ENCODE data around the gene TTLL9.
"Not testable (repeated sequence)": the region's sequence is repeated elsewhere in the genome, so short reads cannot be mapped to it uniquely, and the experiment has no call there.

TTLL9 gene

DNA sequence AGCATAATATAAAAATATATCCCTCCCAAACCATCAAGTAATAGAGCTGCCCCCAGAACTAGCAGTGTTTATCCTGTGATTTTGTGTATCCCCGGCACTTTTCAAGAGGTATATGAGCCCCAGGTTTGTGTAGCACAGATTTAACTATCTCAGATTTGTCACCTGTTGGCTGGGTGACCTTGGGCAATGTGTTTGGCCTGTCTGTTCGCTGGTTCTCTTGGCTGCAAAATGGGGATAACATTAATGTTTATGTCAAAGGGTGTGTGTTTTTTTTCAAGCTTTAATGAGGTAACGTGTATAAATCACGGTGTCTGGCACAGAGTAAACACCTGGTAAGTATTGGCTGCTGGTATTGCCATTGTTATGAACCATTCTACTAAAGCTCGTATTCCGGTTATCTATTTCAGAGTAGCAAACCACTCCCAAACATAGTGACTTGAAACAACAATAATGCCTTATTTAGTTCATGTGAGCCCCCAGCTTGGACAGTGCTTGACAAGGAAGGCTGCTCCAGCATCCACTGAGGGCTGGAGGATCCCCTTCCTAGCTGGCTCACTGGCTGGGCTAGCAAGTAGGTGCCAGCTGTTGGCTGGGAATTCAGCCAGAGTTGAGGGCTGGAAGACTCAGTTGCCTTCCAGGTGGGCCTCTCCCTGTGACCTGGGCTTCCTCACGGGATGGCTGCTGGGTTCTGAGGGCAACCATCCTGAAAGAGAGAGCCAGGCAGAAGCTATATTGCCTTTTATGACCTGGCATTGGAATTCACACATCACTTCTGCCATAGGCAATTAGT lies 45.3 kb downstream of the TTLL9 start:
- Histone ChIP-seq H3K9ac (ENCODE audit: low read depth, low read length) (no peak overlapping the region), H3K9me3 (ENCODE audit: insufficient read depth, low read depth, low read length) (no peaks in the 10 kb centered on the region), H3K27ac (ENCODE audit: low read depth, low read length) (no peak overlapping the region), H3K4me1 (ENCODE audit: insufficient read depth, low read length) (peaks cover 29% of the 10 kb centered on the region), H3K4me3 (ENCODE audit: low read length) (no peak overlapping the region), H3K27me3 (ENCODE audit: insufficient read depth, low read length) (no peaks in the 10 kb centered on the region), H3K36me3 (ENCODE audit: insufficient read depth, low read length) (no peaks in the 10 kb centered on the region)
- WGBS, result 94% methylated on average over 7 of the region's 7 CpGs

DNA sequence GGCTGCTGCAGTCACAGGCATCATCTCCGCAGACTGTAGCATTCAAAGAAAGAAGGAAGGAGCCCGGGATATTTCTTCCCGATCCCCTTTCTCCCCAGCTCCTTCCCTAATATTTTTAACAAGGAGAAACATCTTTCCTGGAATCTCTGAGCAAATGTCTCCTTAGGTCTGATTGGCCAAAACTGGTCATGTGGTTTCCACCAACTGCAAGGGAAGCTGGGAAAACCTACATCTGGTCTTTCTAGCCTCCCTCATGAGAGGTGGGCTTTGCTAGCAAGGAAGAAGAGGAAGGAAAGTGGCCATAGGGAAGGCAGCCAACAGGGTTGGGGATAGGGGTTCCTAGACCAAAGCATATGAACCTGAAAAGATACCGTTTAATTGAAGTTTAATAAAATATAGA lies 46.3 kb downstream of the TTLL9 start:
- Histone ChIP-seq H3K9me3 (ENCODE audit: insufficient read depth, low read depth, low read length) (no peaks in the 10 kb centered on the region), H3K27me3 (ENCODE audit: insufficient read depth, low read length) (no peaks in the 10 kb centered on the region), H3K27ac (ENCODE audit: low read depth, low read length) (no peak overlapping the region), H3K4me3 (ENCODE audit: low read length) (no peak overlapping the region), H3K4me1 (ENCODE audit: insufficient read depth, low read length) (peaks cover 25% of the 10 kb centered on the region), H3K36me3 (ENCODE audit: insufficient read depth, low read length) (no peaks in the 10 kb centered on the region), H3K9ac (ENCODE audit: low read depth, low read length) (no peak overlapping the region)
- 100% methylated on average over 3 of the region's 4 CpGs for WGBS

DNA sequence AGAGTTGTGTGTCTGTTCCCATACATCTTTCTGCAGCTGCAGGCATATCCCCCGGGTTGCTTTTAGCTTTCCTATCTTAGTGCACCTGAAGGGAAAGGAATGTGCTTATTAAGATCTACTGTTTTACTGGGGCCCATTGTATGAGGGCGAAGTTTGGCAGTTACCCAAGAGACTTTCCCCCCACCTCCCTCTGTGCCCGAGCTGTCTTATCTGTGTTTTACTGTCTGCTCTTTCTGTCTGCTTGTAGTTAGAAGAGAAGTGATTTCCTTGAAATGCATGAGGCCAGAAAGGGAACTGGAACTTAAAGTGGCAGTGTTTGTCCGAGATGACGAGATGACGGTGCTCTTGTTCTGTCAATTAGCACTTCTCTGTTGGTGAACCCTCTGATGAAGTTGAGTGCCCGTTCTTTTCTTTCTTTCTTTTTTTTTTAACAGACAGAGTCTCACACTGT lies 47.6 kb downstream of the TTLL9 start:
- H3K4me3 ChIP-seq (ENCODE audit: low read length); H3K9me3 ChIP-seq (ENCODE audit: insufficient read depth, low read depth, low read length); H3K27me3 ChIP-seq (ENCODE audit: insufficient read depth, low read length); H3K36me3 ChIP-seq (ENCODE audit: insufficient read depth, low read length); H3K27ac ChIP-seq (ENCODE audit: low read depth, low read length); H3K9ac ChIP-seq (ENCODE audit: low read depth, low read length): not testable (repeated sequence)
- 69% methylated on average over 6 of the region's 7 CpGs for WGBS
- H3K4me1 ChIP-seq (ENCODE audit: insufficient read depth, low read length), result peaks cover 16% of the 10 kb centered on the region

DNA sequence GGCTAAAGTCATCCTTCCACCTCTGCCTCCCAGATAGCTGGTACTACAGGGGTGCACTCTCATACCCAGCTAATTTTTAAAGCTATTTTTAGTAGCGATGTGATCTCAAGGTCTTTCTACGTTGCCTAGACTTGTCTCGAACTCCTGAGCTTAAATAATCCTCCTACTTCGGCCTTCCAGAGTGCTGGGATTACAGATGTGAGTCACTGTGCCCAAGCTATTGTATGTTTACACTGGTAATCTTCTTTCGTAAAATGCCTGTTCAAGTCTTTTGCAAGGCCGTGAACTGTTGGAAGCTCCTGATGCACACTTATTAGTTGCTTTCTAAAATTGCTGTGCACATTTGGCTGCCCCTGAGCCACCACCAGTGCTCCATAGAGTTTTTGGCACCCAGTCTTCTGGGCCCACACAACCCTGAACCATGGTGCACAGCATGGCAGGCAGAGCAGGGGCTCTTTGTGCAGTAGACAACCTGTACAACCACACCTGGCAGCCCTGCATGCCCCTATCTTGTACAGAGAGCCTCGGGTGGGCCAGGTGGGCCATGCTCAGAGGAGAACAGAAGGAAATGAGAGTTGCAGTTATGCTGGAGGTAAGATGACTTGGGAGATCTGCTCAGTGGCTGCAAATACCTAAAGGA lies 48.2 kb downstream of the TTLL9 start:
- peaks cover 16% of the 10 kb centered on the region for H3K4me1 ChIP-seq (ENCODE audit: insufficient read depth, low read length)
- H3K36me3 ChIP-seq (ENCODE audit: insufficient read depth, low read length), result no peaks in the 10 kb centered on the region
- no peaks in the 10 kb centered on the region for H3K27me3 ChIP-seq (ENCODE audit: insufficient read depth, low read length)
- H3K9me3 ChIP-seq (ENCODE audit: insufficient read depth, low read depth, low read length), result no peaks in the 10 kb centered on the region
- H3K9ac ChIP-seq (ENCODE audit: low read depth, low read length), result no peak overlapping the region
- no peak overlapping the region for H3K27ac ChIP-seq (ENCODE audit: low read depth, low read length)
- 90% methylated on average over 7 of the region's 7 CpGs for WGBS
- no peak overlapping the region for H3K4me3 ChIP-seq (ENCODE audit: low read length)

DNA sequence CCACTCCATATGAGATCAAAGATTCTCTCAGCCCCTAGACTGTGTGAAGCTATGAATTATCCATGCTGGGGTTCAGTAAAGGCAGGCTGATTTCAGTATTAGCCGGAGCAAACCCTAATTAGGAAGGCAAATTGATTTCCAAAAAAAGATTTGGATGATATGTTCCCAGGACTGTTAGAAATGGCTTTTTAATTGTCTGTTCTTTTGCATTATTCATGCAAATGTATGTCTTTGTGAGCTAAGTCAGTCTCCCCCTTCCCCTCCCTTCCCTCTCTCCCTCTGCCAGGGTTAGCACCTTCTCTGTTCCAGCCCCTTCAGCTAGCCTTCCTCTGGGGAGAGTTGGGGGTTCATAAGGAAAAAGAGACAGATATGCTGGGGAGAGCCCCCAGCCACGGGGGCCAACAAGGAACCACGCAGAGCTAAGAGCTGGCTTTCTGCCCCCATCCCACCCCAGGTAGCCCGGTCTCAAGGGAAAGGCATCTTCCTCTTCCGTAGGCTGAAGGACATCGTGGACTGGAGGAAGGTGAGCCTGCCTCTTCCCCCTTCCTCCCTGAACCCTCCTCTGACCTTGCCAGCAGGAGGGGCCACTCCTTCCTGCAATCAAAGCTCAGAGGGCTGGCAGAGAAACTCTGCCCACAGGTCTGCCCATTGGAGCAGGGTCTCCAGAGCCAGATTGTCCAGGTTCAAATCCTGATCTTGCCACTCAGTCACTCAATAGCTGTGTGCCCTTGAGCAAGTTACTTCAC lies 49.1 kb downstream of the TTLL9 start:
- no peaks in the 10 kb centered on the region for H3K27me3 ChIP-seq (ENCODE audit: insufficient read depth, low read length)
- peaks cover 10% of the 10 kb centered on the region for H3K4me1 ChIP-seq (ENCODE audit: insufficient read depth, low read length)
- H3K9me3 ChIP-seq (ENCODE audit: insufficient read depth, low read depth, low read length), result no peaks in the 10 kb centered on the region
- no peak overlapping the region for H3K9ac ChIP-seq (ENCODE audit: low read depth, low read length)
- no peaks in the 10 kb centered on the region for H3K36me3 ChIP-seq (ENCODE audit: insufficient read depth, low read length)
- WGBS, result 32% methylated on average over 6 of the region's 6 CpGs
- H3K27ac ChIP-seq (ENCODE audit: low read depth, low read length), result no peak overlapping the region
- H3K4me3 ChIP-seq (ENCODE audit: low read length), result no peak overlapping the region

DNA sequence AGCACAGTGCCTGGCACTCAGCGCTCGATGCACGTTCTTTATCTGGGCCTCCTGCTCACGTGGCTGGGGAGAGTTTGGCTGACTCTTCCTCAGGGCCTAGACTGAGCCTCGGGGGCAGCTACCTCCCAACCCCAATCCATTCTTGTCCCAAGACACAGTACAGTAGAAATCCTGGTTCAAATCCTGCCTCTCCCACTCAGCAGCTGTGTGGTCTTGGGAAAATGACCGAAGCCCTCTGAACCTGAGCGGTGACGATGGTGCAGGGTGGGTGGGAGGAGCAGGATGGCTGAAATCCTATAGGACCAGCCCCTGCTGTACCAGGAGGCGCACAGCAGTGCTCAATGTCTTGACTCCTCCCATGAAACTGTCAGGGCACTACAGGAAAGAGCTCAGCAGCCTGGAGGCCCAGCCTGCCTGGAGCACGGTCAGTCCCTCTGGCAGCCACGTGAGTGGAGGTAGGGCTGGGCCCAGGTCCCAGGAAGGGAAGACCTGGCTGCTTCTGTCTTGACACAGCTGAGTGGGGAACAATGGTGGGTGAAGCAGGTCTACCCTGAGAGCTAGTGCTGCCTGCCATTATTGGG lies 49.9 kb downstream of the TTLL9 start:
- Histone ChIP-seq H3K27ac (ENCODE audit: low read depth, low read length) (no peak overlapping the region), H3K9me3 (ENCODE audit: insufficient read depth, low read depth, low read length) (no peaks in the 10 kb centered on the region), H3K36me3 (ENCODE audit: insufficient read depth, low read length) (no peaks in the 10 kb centered on the region), H3K4me3 (ENCODE audit: low read length) (no peak overlapping the region), H3K4me1 (ENCODE audit: insufficient read depth, low read length) (peaks cover 7% of the 10 kb centered on the region; the same call in 1 of the 2 replicates), H3K27me3 (ENCODE audit: insufficient read depth, low read length) (no peaks in the 10 kb centered on the region), H3K9ac (ENCODE audit: low read depth, low read length) (no peak overlapping the region)
- WGBS, result 77% methylated on average over 11 of the region's 11 CpGs

DNA sequence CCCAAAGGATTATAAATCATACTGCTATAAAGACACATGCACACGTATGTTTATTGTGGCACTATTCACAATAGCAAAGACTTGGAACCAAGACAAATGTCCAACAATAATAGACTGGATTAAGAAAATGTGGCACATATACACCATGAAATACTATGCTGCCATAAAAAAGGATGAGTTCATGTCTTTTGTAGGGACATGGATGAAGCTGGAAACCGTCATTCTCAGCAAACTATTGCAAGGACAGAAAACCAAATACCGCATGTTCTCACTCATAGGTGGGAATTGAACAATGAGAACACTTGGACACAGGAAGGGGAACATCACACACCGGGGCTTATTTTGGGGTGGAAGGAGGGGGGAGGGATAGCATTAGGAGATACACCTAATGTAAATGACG lies 51.0 kb downstream of the TTLL9 start:
- not testable (repeated sequence) for H3K9me3 ChIP-seq (ENCODE audit: insufficient read depth, low read depth, low read length); H3K4me3 ChIP-seq (ENCODE audit: low read length); H3K36me3 ChIP-seq (ENCODE audit: insufficient read depth, low read length); H3K9ac ChIP-seq (ENCODE audit: low read depth, low read length); H3K27ac ChIP-seq (ENCODE audit: low read depth, low read length); H3K4me1 ChIP-seq (ENCODE audit: insufficient read depth, low read length); H3K27me3 ChIP-seq (ENCODE audit: insufficient read depth, low read length)
- WGBS, result 100% methylated on average over 2 of the region's 5 CpGs

DNA sequence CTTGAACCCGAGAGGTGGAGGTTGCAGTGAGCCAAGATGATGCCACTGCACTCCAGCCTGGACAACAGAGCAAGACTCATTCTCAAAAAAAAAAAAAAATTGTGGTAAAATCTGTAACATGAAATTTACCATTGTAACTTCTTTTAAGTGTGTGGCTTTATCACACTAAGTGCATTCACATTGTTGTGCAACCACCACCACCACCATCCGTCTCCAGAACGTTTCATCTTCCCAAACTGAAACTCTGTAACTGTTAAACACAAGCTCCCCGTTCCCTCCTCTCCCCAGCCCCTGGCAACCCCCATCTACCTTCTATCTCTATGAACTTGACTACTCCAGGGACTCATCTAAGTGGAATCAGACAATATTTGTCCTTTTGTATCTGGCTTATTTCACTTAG lies 51.7 kb downstream of the TTLL9 start:
- H3K27ac ChIP-seq (ENCODE audit: low read depth, low read length), result no peak overlapping the region
- H3K36me3 ChIP-seq (ENCODE audit: insufficient read depth, low read length), result no peaks in the 10 kb centered on the region
- H3K4me3 ChIP-seq (ENCODE audit: low read length), result no peak overlapping the region
- 92% methylated on average over 4 of the region's 4 CpGs for WGBS
- no peaks in the 10 kb centered on the region for H3K27me3 ChIP-seq (ENCODE audit: insufficient read depth, low read length)
- no peaks in the 10 kb centered on the region for H3K9me3 ChIP-seq (ENCODE audit: insufficient read depth, low read depth, low read length)
- H3K9ac ChIP-seq (ENCODE audit: low read depth, low read length), result no peak overlapping the region
- H3K4me1 ChIP-seq (ENCODE audit: insufficient read depth, low read length), result peaks cover 7% of the 10 kb centered on the region; the same call in 1 of the 2 replicates

DNA sequence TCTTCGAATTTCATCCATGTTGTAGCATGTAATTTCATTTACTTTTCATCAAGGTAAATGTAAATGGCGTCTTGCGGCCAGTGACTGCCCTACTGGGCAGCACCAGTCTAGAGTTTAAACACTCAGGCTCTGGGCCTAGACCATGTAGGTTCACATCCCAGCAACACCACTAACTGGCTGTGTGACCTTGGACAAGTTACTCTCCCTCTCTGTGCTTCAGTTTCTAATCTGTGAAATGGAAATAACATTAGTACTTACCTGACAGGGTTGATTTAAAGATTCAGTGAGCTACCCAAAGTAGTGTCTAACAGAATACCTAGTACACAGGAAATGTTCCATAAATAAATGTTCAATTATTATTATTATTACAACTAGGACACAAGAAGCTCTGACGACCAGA lies 52.2 kb downstream of the TTLL9 start:
- peaks cover 7% of the 10 kb centered on the region; the same call in 1 of the 2 replicates for H3K4me1 ChIP-seq (ENCODE audit: insufficient read depth, low read length)
- H3K27ac ChIP-seq (ENCODE audit: low read depth, low read length), result no peak overlapping the region
- no peaks in the 10 kb centered on the region for H3K9me3 ChIP-seq (ENCODE audit: insufficient read depth, low read depth, low read length)
- no peaks in the 10 kb centered on the region for H3K27me3 ChIP-seq (ENCODE audit: insufficient read depth, low read length)
- 97% methylated on average over 4 of the region's 4 CpGs for WGBS
- no peak overlapping the region for H3K9ac ChIP-seq (ENCODE audit: low read depth, low read length)
- H3K36me3 ChIP-seq (ENCODE audit: insufficient read depth, low read length), result no peaks in the 10 kb centered on the region
- H3K4me3 ChIP-seq (ENCODE audit: low read length), result no peak overlapping the region

DNA sequence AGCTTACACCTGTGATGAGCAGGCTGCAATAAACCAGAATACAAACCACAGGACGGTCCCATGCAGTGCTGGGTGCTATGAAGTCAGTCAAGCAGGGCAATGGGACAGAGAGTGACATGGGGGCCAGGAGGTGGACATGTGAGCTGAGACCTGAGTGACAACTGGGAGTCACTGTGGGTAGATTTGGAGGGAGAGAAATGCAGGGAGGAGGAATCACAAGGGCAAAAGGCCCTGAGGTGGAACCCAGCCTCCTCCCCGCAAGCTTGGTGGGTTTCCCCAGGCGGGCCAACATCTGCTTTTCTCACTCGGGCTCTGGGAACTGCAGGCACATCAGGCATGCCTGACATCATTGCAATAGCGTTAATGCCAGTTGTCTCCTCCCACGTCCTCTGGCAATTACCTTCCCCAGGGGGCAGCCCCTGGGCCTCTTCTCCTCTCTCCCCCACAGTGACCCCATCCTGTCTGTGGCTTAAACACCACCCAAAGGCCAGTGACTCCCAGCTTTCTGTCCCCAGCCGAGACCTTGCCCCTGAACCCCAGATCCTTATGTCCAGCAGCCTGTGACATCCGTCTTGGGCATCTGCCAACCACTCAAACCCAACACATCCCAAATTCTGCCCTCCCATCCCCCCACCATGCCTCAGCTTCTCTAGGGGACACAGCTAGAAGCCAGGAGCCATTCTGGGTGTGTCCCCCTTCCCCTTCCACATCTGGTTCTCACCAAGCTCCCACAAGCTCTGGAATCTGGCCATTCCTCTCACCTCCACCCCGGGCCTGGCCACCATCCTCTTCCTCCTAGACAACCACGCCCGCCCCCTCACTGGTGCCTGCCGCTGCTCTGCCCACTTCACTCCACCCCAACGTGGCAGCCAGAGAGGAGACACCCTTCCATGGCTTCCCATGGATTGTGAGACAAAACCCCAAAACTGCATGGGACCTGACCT lies 53.2 kb downstream of the TTLL9 start:
- no peak overlapping the region for H3K27ac ChIP-seq (ENCODE audit: low read depth, low read length)
- no peak overlapping the region for H3K4me3 ChIP-seq (ENCODE audit: low read length)
- WGBS, result 71% methylated on average over 13 of the region's 13 CpGs
- no peaks in the 10 kb centered on the region for H3K9me3 ChIP-seq (ENCODE audit: insufficient read depth, low read depth, low read length)
- peaks cover 7% of the 10 kb centered on the region; the same call in 1 of the 2 replicates for H3K4me1 ChIP-seq (ENCODE audit: insufficient read depth, low read length)
- H3K9ac ChIP-seq (ENCODE audit: low read depth, low read length), result no peak overlapping the region
- H3K36me3 ChIP-seq (ENCODE audit: insufficient read depth, low read length), result no peaks in the 10 kb centered on the region
- no peaks in the 10 kb centered on the region for H3K27me3 ChIP-seq (ENCODE audit: insufficient read depth, low read length)

Data from HUES64 (cell line).